ENCODE data around the gene BMERB1.
"Not testable (repeated sequence)": the region's sequence is repeated elsewhere in the genome, so short reads cannot be mapped to it uniquely, and the experiment has no call there.

The BMERB1 gene

GRCh38 chr16:15523939-15524338 is 89.6 kb downstream of the BMERB1 start:
- DNase-seq (ENCODE audit: low read depth), result no peak

GRCh38 chr16:15524966-15525365 is 90.6 kb downstream of the BMERB1 start:
- no peak for DNase-seq (ENCODE audit: low read depth)

GRCh38 chr16:15526097-15526496 is 91.7 kb downstream of the BMERB1 start:
- DNase-seq (ENCODE audit: low read depth), result no peak

- DNase-seq (ENCODE audit: low read depth), result no peak
Observed at GRCh38 chr16:15526731-15527130, 92.3 kb downstream of the BMERB1 start.

- DNase-seq (ENCODE audit: low read depth), result no peak
Observed at GRCh38 chr16:15529673-15530072, 95.3 kb downstream of the BMERB1 start.

GRCh38 chr16:15530085-15530484 is 95.7 kb downstream of the BMERB1 start:
- no peak for DNase-seq (ENCODE audit: low read depth)

GRCh38 chr16:15532825-15533224 is 98.4 kb downstream of the BMERB1 start:
- no peak for DNase-seq (ENCODE audit: low read depth)

- DNase-seq (ENCODE audit: low read depth), result no peak
Observed at GRCh38 chr16:15533386-15533785, 99.0 kb downstream of the BMERB1 start.

GRCh38 chr16:15535772-15536171 is 101.4 kb downstream of the BMERB1 start:
- no peak for DNase-seq (ENCODE audit: low read depth)

GRCh38 chr16:15536843-15537242 is 102.5 kb downstream of the BMERB1 start:
- no peak for DNase-seq (ENCODE audit: low read depth)

- no peak for DNase-seq (ENCODE audit: low read depth)
Observed at GRCh38 chr16:15538507-15538906, 104.1 kb downstream of the BMERB1 start.

GRCh38 chr16:15539197-15539596 is 104.8 kb downstream of the BMERB1 start:
- no peak for DNase-seq (ENCODE audit: low read depth)

- DNase-seq (ENCODE audit: low read depth), result no peak
Observed at GRCh38 chr16:15542261-15542660, 107.9 kb downstream of the BMERB1 start.

GRCh38 chr16:15542734-15543347 is 108.5 kb downstream of the BMERB1 start:
- DNase-seq (ENCODE audit: low read depth), result no peak

- no peak for DNase-seq (ENCODE audit: low read depth)
Observed at GRCh38 chr16:15544405-15544804, 110.0 kb downstream of the BMERB1 start.

GRCh38 chr16:15545544-15545943 is 111.2 kb downstream of the BMERB1 start:
- no peak for DNase-seq (ENCODE audit: low read depth)

- not testable (repeated sequence) for DNase-seq (ENCODE audit: low read depth)
Observed at GRCh38 chr16:15547072-15547767, 112.8 kb downstream of the BMERB1 start.

GRCh38 chr16:15547768-15548096 is 113.3 kb downstream of the BMERB1 start:
- DNase-seq (ENCODE audit: low read depth), result no peak

- DNase-seq (ENCODE audit: low read depth), result no peak
Observed at GRCh38 chr16:15548482-15548891, 114.1 kb downstream of the BMERB1 start.

- DNase-seq (ENCODE audit: low read depth), result no peak
Observed at GRCh38 chr16:15552507-15552906, 118.1 kb downstream of the BMERB1 start.

GRCh38 chr16:15553313-15554088 is 119.1 kb downstream of the BMERB1 start:
- DNase-seq (ENCODE audit: low read depth), result no peak

- DNase-seq (ENCODE audit: low read depth), result no peak
Observed at GRCh38 chr16:15556130-15556529, 121.7 kb downstream of the BMERB1 start.

- no peak for DNase-seq (ENCODE audit: low read depth)
Observed at GRCh38 chr16:15557258-15557657, 122.9 kb downstream of the BMERB1 start.
